ENCODE results near the gene CADPS2. TPM values are rescaled to one million over a fixed set of nuclear protein-coding genes. Genes with fewer than 3 reads are reported as not detected.

Gene CADPS2
- total and polyA plus RNA-seq, 4 donors: 5.6 to 41.1 (median 11.0) TPM

- no peak overlapping the region for H3K27ac ChIP-seq (ENCODE audit: low read depth in 1 of 2, low read length in 2 of 2)
Observed at GRCh38 chr7:122764902-122765301, 121.4 kb downstream of the CADPS2 start.

GRCh38 chr7:122764020-122764419 is 122.2 kb downstream of the CADPS2 start:
- Histone ChIP-seq H3K9ac (ENCODE audit: low read depth in 1 of 2, low read length in 2 of 2) (no peak overlapping the region), H3K36me3 (ENCODE audit: control insufficient read depth in 4 of 4, insufficient read depth in 3 of 4, low read depth in 1 of 4, low read length in 3 of 4) (no peaks in the 10 kb centered on the region), H3K27me3 (ENCODE audit: control insufficient read depth in 4 of 4, insufficient read depth in 4 of 4, low read length in 3 of 4) (no peaks in the 10 kb centered on the region), H3K4me3 (ENCODE audit: low read depth in 1 of 3, low read length in 3 of 3) (no peak overlapping the region), H3K9me3 (ENCODE audit: control insufficient read depth in 4 of 4, low read length in 3 of 4) (no peaks in the 10 kb centered on the region), H3K4me1 (ENCODE audit: control insufficient read depth in 4 of 4, insufficient read depth in 4 of 4, low read length in 3 of 4) (no peaks in the 10 kb centered on the region), H3K27ac (ENCODE audit: low read depth in 1 of 2, low read length in 2 of 2) (no peak overlapping the region)
- TF ChIP-seq SP1 (IDR thresholded peaks at IDR 0.05): no peak
- no peak for TF ChIP-seq ZBTB33 (IDR thresholded peaks at IDR 0.05)
- TF ChIP-seq TAF1 (conservative IDR thresholded peaks at IDR 0.05): no peak
- no peak for TF ChIP-seq FOXA2 (IDR thresholded peaks at IDR 0.05)
- DNase-seq (ENCODE audit: low spot score): no peak
- WGBS: 84% methylated on average over 2 of the region's 2 CpGs

More at GRCh38 chr7:122764902-122765301, 121.4 kb downstream of the CADPS2 start:
- no peaks in the 10 kb centered on the region for H3K4me1 ChIP-seq (ENCODE audit: control insufficient read depth in 4 of 4, insufficient read depth in 4 of 4, low read length in 3 of 4)
- no peak for DNase-seq (ENCODE audit: low spot score)
- no peak overlapping the region for H3K4me3 ChIP-seq (ENCODE audit: low read depth in 1 of 3, low read length in 3 of 3)
- H3K9me3 ChIP-seq (ENCODE audit: control insufficient read depth in 4 of 4, low read length in 3 of 4): no peaks in the 10 kb centered on the region
- no peaks in the 10 kb centered on the region for H3K36me3 ChIP-seq (ENCODE audit: control insufficient read depth in 4 of 4, insufficient read depth in 3 of 4, low read depth in 1 of 4, low read length in 3 of 4)
- H3K9ac ChIP-seq (ENCODE audit: low read depth in 1 of 2, low read length in 2 of 2): no peak overlapping the region
- no peak for TF ChIP-seq HNF4G (IDR thresholded peaks at IDR 0.05)
- no peak for TF ChIP-seq YY1 (IDR thresholded peaks at IDR 0.05)
- TF ChIP-seq SP1 (IDR thresholded peaks at IDR 0.05): no peak
- no peak for TF ChIP-seq MAX (IDR thresholded peaks at IDR 0.05)
- no peak for TF ChIP-seq HNF4A (conservative IDR thresholded peaks at IDR 0.05)
- TF ChIP-seq JUND (IDR thresholded peaks at IDR 0.05): no peak
- no peak for TF ChIP-seq ATF3 (IDR thresholded peaks at IDR 0.05)
- TF ChIP-seq FOXA2 (IDR thresholded peaks at IDR 0.05): no peak
- no peak for TF ChIP-seq NR2F2 (IDR thresholded peaks at IDR 0.05)
- TF ChIP-seq CTCF (IDR thresholded peaks at IDR 0.05; ENCODE audit: low read depth, low read length, missing input control): no peak
- TF ChIP-seq REST (IDR thresholded peaks at IDR 0.05): no peak
- no peak for TF ChIP-seq TAF1 (conservative IDR thresholded peaks at IDR 0.05)
- no peaks in the 10 kb centered on the region for H3K27me3 ChIP-seq (ENCODE audit: control insufficient read depth in 4 of 4, insufficient read depth in 4 of 4, low read length in 3 of 4)
- 91% methylated on average over 1 of the region's 1 CpG for WGBS

Data from liver (tissue), 9 donors.